ENCODE data around the gene CDH4.

Gene CDH4

GRCh38 chr20:61490721-61491120 is 238.7 kb downstream of the CDH4 start:
- H3K9me3 ChIP-seq (ENCODE audit: control insufficient read depth, insufficient read depth, low read length): no peaks in the 10 kb centered on the region
- H3K27me3 ChIP-seq (ENCODE audit: control insufficient read depth, insufficient read depth, low read length): no peaks in the 10 kb centered on the region
- no peaks in the 10 kb centered on the region for H3K4me1 ChIP-seq (ENCODE audit: control insufficient read depth, insufficient read depth, low read length)
- no peak overlapping the region for H3K9ac ChIP-seq (ENCODE audit: low read depth, low read length)
- H3K4me3 ChIP-seq (ENCODE audit: low read depth, low read length): no peak overlapping the region
- H3K36me3 ChIP-seq (ENCODE audit: control insufficient read depth, insufficient read depth, low read length): no peaks in the 10 kb centered on the region

- Histone ChIP-seq H3K4me1 (ENCODE audit: control insufficient read depth, insufficient read depth, low read length) (peaks cover 10% of the 10 kb centered on the region), H3K9ac (ENCODE audit: low read depth, low read length) (no peak overlapping the region), H3K4me3 (ENCODE audit: low read depth, low read length) (no peak overlapping the region), H3K9me3 (ENCODE audit: control insufficient read depth, insufficient read depth, low read length) (no peaks in the 10 kb centered on the region), H3K27me3 (ENCODE audit: control insufficient read depth, insufficient read depth, low read length) (no peaks in the 10 kb centered on the region), H3K36me3 (ENCODE audit: control insufficient read depth, insufficient read depth, low read length) (no peaks in the 10 kb centered on the region)
Measured at GRCh38 chr20:61492065-61492464, 240.0 kb downstream of the CDH4 start.

DNA sequence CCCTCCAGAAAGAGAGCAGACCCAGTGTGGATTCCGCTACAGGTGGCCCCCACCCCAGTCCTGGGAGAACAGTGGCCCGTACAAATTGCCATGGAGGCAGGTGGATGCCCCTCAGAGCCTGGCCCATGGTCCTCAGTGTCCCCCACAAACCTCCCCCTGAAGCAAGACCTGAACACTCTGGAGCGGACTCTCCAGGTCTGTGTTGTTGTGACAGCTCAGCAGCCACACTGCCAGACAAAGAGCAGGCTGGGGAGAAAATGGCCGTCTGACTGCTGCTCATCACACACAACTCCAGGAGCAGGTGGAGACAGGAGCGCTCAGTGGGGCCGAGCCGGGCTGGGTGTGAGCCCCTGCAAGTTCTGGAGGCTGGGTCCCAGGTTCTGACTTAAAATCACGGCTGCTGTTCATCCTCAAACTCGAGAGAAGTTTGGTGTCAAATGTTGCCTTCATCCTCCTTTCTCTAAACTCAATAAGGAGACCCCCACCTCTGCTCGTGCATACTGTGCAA is 241.8 kb downstream of the CDH4 start:
- no peaks in the 10 kb centered on the region for H3K27me3 ChIP-seq (ENCODE audit: control insufficient read depth, insufficient read depth, low read length)
- H3K36me3 ChIP-seq (ENCODE audit: control insufficient read depth, insufficient read depth, low read length): no peaks in the 10 kb centered on the region
- H3K4me3 ChIP-seq (ENCODE audit: low read depth, low read length): no peak overlapping the region
- peaks cover 10% of the 10 kb centered on the region for H3K4me1 ChIP-seq (ENCODE audit: control insufficient read depth, insufficient read depth, low read length)
- no peaks in the 10 kb centered on the region for H3K9me3 ChIP-seq (ENCODE audit: control insufficient read depth, insufficient read depth, low read length)
- no peak overlapping the region for H3K9ac ChIP-seq (ENCODE audit: low read depth, low read length)

- H3K4me1 ChIP-seq (ENCODE audit: control insufficient read depth, insufficient read depth, low read length): peaks cover 10% of the 10 kb centered on the region
- no peaks in the 10 kb centered on the region for H3K36me3 ChIP-seq (ENCODE audit: control insufficient read depth, insufficient read depth, low read length)
- no peak overlapping the region for H3K9ac ChIP-seq (ENCODE audit: low read depth, low read length)
- H3K4me3 ChIP-seq (ENCODE audit: low read depth, low read length): no peak overlapping the region
- H3K27me3 ChIP-seq (ENCODE audit: control insufficient read depth, insufficient read depth, low read length): no peaks in the 10 kb centered on the region
- no peaks in the 10 kb centered on the region for H3K9me3 ChIP-seq (ENCODE audit: control insufficient read depth, insufficient read depth, low read length)
Measured at GRCh38 chr20:61494763-61495575, 242.9 kb downstream of the CDH4 start.

GRCh38 chr20:61497029-61497627 is 245.1 kb downstream of the CDH4 start:
- H3K4me3 ChIP-seq (ENCODE audit: low read depth, low read length): no peak overlapping the region
- H3K36me3 ChIP-seq (ENCODE audit: control insufficient read depth, insufficient read depth, low read length): no peaks in the 10 kb centered on the region
- no peaks in the 10 kb centered on the region for H3K27me3 ChIP-seq (ENCODE audit: control insufficient read depth, insufficient read depth, low read length)
- no peaks in the 10 kb centered on the region for H3K9me3 ChIP-seq (ENCODE audit: control insufficient read depth, insufficient read depth, low read length)
- H3K9ac ChIP-seq (ENCODE audit: low read depth, low read length): no peak overlapping the region
- H3K4me1 ChIP-seq (ENCODE audit: control insufficient read depth, insufficient read depth, low read length): peaks cover 10% of the 10 kb centered on the region

DNA sequence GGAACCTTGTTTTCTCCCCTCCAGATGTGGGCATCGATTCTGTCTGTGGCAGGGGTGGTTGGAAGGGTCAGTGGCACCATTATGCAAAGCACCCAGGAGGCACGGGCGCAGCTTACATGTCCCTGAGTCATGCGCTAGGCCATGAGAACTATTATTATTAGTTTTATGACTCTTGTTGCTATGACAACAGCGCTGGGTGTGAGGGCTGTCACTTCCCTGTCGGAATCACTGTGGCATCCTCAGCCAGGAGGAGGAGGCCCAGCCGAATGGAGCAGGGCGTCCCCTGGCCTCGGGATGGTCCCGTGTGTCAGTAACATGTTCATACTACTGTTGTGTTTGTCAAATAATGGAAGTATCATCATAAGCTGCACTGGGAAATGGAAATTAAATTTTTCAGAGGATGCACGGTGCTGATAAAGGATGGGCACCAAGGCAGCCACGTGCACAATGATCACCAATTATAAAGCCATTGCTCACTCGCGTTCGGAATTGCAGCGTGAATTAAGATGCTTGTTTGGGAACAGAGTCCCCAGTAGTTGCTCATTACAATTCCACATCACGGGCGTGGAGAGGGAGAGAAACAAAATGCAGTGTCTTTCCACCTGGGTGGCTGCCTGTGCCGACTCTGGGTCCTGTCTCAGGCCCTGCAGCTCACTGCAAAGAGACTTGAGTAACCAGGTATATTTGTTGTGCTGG is 247.9 kb downstream of the CDH4 start:
- Histone ChIP-seq H3K9me3 (ENCODE audit: control insufficient read depth, insufficient read depth, low read length) (no peaks in the 10 kb centered on the region), H3K36me3 (ENCODE audit: control insufficient read depth, insufficient read depth, low read length) (no peaks in the 10 kb centered on the region), H3K9ac (ENCODE audit: low read depth, low read length) (no peak overlapping the region), H3K4me1 (ENCODE audit: control insufficient read depth, insufficient read depth, low read length) (peaks cover 10% of the 10 kb centered on the region), H3K27me3 (ENCODE audit: control insufficient read depth, insufficient read depth, low read length) (no peaks in the 10 kb centered on the region), H3K4me3 (ENCODE audit: low read depth, low read length) (no peak overlapping the region)

DNA sequence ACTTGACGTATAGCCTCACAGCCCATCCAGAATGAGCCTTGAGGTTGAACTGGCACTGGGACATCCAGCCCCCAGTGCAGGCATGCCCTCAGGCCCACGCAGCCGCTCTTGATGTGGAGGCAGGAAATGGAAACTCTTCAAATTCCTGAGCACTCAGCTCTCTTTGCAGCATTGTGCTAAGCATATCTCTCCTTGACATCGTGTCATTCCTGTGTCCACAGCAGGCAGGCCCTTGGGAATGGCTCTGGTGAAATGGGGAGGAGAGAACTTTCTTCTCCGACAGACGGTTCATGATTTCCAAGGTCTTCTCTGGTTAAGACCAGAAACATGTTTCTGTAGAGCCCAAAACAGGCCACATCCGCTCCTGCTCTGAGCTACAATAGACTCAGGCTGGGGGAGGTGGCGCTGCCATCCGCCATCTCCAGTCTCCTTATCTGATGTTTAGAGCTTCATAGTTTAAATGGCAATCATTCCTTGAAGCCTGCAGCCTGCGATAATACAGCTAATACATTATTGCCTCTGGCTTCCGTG is 248.8 kb downstream of the CDH4 start:
- Histone ChIP-seq H3K4me1 (ENCODE audit: control insufficient read depth, insufficient read depth, low read length) (peaks cover 10% of the 10 kb centered on the region), H3K36me3 (ENCODE audit: control insufficient read depth, insufficient read depth, low read length) (no peaks in the 10 kb centered on the region), H3K4me3 (ENCODE audit: low read depth, low read length) (no peak overlapping the region), H3K27me3 (ENCODE audit: control insufficient read depth, insufficient read depth, low read length) (no peaks in the 10 kb centered on the region), H3K9me3 (ENCODE audit: control insufficient read depth, insufficient read depth, low read length) (no peaks in the 10 kb centered on the region), H3K9ac (ENCODE audit: low read depth, low read length) (no peak overlapping the region)

DNA sequence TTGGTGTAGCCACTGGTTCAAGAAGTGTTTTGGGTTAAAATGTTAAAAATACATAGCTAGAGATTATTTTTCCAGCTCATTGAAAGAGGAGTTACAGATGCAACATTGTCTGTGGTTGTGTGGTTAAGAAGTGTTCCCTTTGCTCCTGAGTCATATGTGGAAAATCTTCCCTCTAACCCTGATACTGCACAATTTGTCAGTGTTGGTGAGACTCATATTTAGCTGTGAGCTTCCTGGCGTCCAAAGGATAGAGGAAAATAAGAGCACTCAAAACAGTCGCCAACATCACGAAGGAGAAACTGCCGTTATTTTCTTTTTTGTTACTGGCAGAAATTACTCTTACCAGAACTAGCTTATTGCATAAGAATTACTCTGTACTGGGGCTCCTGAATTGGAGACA is 250.4 kb downstream of the CDH4 start:
- H3K9me3 ChIP-seq (ENCODE audit: control insufficient read depth, insufficient read depth, low read length): no peaks in the 10 kb centered on the region

DNA sequence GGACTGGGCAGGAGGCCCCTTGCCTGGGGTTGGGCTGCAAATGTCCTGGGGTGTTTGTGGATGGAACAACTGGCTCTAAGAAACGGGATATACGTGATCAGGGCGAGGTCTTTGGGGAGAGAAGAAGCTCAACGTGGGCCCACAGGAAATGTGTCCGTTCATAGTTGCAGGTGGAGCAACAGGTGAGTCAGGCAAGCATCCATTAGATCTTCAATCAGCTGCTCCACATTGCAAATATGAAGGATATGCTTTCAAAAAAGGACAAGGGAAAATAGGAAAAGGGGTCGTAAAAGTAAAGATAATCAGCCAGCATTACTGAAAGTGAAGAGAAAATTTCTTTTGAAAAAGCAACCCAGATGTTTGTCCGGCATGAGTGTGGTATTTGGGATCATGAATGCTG is 251.0 kb downstream of the CDH4 start:
- no peaks in the 10 kb centered on the region for H3K9me3 ChIP-seq (ENCODE audit: control insufficient read depth, insufficient read depth, low read length)
- no peak overlapping the region for H3K9ac ChIP-seq (ENCODE audit: low read depth, low read length)
- H3K27me3 ChIP-seq (ENCODE audit: control insufficient read depth, insufficient read depth, low read length): no peaks in the 10 kb centered on the region
- H3K4me1 ChIP-seq (ENCODE audit: control insufficient read depth, insufficient read depth, low read length): no peaks in the 10 kb centered on the region
- no peaks in the 10 kb centered on the region for H3K36me3 ChIP-seq (ENCODE audit: control insufficient read depth, insufficient read depth, low read length)
- no peak overlapping the region for H3K4me3 ChIP-seq (ENCODE audit: low read depth, low read length)

More for the DNA sequence above, 250.4 kb downstream of the CDH4 start:
- Histone ChIP-seq H3K4me3 (ENCODE audit: low read depth, low read length) (no peak overlapping the region), H3K36me3 (ENCODE audit: control insufficient read depth, insufficient read depth, low read length) (no peaks in the 10 kb centered on the region), H3K9ac (ENCODE audit: low read depth, low read length) (no peak overlapping the region), H3K27me3 (ENCODE audit: control insufficient read depth, insufficient read depth, low read length) (no peaks in the 10 kb centered on the region), H3K4me1 (ENCODE audit: control insufficient read depth, insufficient read depth, low read length) (no peaks in the 10 kb centered on the region)

DNA sequence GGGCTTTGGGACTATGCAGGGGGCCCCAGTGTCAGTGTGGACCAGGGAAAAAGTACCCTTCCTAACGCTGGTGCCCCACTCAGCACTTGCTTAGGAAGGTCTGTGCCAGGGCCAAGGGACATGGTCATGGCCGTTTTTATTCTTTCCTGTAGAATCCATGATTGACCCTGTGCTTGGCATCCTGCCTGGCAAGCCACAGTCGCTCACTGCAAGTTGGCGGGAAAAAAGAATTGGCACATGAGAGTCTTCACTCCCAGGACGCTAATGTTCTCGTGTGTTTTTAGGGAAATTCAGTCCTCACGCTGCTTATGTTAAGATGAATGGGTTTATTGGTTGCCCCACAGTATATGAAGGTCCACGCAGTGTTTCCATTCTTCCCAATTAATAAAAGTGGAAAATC is 253.4 kb downstream of the CDH4 start:
- Histone ChIP-seq H3K9me3 (ENCODE audit: control insufficient read depth, insufficient read depth, low read length) (no peaks in the 10 kb centered on the region), H3K36me3 (ENCODE audit: control insufficient read depth, insufficient read depth, low read length) (no peaks in the 10 kb centered on the region), H3K9ac (ENCODE audit: low read depth, low read length) (no peak overlapping the region), H3K27me3 (ENCODE audit: control insufficient read depth, insufficient read depth, low read length) (no peaks in the 10 kb centered on the region), H3K4me1 (ENCODE audit: control insufficient read depth, insufficient read depth, low read length) (no peaks in the 10 kb centered on the region), H3K4me3 (ENCODE audit: low read depth, low read length) (no peak overlapping the region)

DNA sequence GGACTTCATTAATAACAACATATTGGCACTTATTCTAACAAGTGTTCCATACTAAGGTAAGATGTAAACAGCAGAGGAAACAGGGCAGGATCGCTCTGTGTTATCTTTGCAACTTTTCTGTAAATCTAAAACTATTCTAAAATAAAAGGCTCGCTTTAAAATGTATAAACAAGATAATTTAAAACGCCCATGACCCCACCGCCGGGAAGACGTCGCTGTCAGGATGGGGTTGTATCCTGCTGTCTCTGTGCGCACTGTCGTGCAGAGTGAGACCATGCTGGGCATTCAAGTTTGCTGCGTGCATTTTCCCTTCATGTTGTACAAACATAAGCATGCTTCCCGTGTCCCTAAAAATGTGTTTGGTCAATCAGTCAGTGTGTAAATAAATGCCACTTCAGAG is 255.7 kb downstream of the CDH4 start:
- Histone ChIP-seq H3K36me3 (ENCODE audit: control insufficient read depth, insufficient read depth, low read length) (no peaks in the 10 kb centered on the region), H3K4me3 (ENCODE audit: low read depth, low read length) (no peak overlapping the region), H3K9ac (ENCODE audit: low read depth, low read length) (no peak overlapping the region), H3K9me3 (ENCODE audit: control insufficient read depth, insufficient read depth, low read length) (no peaks in the 10 kb centered on the region), H3K27me3 (ENCODE audit: control insufficient read depth, insufficient read depth, low read length) (no peaks in the 10 kb centered on the region), H3K4me1 (ENCODE audit: control insufficient read depth, insufficient read depth, low read length) (no peaks in the 10 kb centered on the region)
